Ammon's horn (tissue), 1 donor: ENCODE results near the gene TPRG1L.
A peak's percentile ranks its signal among the peaks of the same experiment; 100 is the strongest.
"Not testable (repeated sequence)": the region's sequence is repeated elsewhere in the genome, so short reads cannot be mapped to it uniquely, and the experiment has no call there.

ENCODE experiments used
- DNase-seq: peaks from one replicate; pipeline ENCODE4 v3.0.0-alpha.2; 2016; ENCODE audit warnings: low spot score

TPRG1L gene

GRCh38 chr1:3609016-3609768, 15.6 kb upstream of the TPRG1L start:
- DNase-seq: no peak

- no peak for DNase-seq
Observed at GRCh38 chr1:3609769-3610526, 14.9 kb upstream of the TPRG1L start.

- no peak for DNase-seq
Observed at GRCh38 chr1:3610527-3611169, 14.2 kb upstream of the TPRG1L start.

GRCh38 chr1:3611170-3612019, 13.4 kb upstream of the TPRG1L start, which contains the start of gene MEGF6:
Gene MEGF6 (minus strand): TSS chr1:3611508. CDS start chr1:3611268, 240 bp downstream.
- DNase-seq: no peak

GRCh38 chr1:3612123-3612522, 12.7 kb upstream of the TPRG1L start:
- no peak for DNase-seq

GRCh38 chr1:3614755-3615742, 9.8 kb upstream of the TPRG1L start:
- no peak for DNase-seq

GRCh38 chr1:3616861-3617260, 8.0 kb upstream of the TPRG1L start:
- DNase-seq: no peak

GRCh38 chr1:3617806-3618345, 6.9 kb upstream of the TPRG1L start:
- no peak for DNase-seq

GRCh38 chr1:3618531-3618880, 6.3 kb upstream of the TPRG1L start:
- no peak for DNase-seq

- DNase-seq: peak; percentile 86
Observed at GRCh38 chr1:3618881-3619671, 5.7 kb upstream of the TPRG1L start.

GRCh38 chr1:3620708-3621107, 4.1 kb upstream of the TPRG1L start:
- DNase-seq: no peak

GRCh38 chr1:3621151-3621671, 3.6 kb upstream of the TPRG1L start:
- DNase-seq: peak; percentile 76

GRCh38 chr1:3622102-3622501, 2.7 kb upstream of the TPRG1L start:
- DNase-seq: not testable (repeated sequence)

GRCh38 chr1:3623441-3624199, 1.2 kb upstream of the TPRG1L start:
- no peak for DNase-seq

GRCh38 chr1:3625151-3625907, 514 bp downstream of the TPRG1L start:
- DNase-seq: peak; percentile 31

- DNase-seq: no peak
Observed at GRCh38 chr1:3626025-3626424, 1.2 kb downstream of the TPRG1L start.

GRCh38 chr1:3627515-3628253, 2.9 kb downstream of the TPRG1L start:
- no peak for DNase-seq
